ENCODE data around the gene MINPP1. TPM values are rescaled to one million over a fixed set of nuclear protein-coding genes. Genes with fewer than 3 reads are reported as not detected.

MINPP1 gene
- polyA plus RNA-seq, 1 of the 3 experiments (the other 2 are of a cell fraction), result 23.7 TPM

DNA sequence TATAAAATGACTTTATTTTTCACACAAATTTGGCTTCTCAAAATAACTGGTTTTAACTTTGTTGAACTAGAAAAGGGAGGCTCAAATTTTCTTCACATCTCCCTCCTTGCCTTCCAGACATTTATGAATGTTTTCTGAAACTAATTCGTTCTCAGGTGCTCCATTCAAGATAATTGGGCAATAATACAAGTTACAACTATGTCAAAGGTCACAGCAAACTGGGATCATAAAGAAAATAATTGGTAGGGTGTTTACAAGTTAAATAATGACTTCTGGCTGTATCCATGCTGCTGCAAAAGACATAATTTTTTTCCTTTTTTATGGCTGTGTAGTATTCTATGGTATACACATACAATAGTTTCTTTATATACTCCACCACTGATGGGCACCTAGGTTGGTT, 75.3 kb downstream of the MINPP1 start:
- POLR2A ChIA-PET, result no interaction called here

DNA sequence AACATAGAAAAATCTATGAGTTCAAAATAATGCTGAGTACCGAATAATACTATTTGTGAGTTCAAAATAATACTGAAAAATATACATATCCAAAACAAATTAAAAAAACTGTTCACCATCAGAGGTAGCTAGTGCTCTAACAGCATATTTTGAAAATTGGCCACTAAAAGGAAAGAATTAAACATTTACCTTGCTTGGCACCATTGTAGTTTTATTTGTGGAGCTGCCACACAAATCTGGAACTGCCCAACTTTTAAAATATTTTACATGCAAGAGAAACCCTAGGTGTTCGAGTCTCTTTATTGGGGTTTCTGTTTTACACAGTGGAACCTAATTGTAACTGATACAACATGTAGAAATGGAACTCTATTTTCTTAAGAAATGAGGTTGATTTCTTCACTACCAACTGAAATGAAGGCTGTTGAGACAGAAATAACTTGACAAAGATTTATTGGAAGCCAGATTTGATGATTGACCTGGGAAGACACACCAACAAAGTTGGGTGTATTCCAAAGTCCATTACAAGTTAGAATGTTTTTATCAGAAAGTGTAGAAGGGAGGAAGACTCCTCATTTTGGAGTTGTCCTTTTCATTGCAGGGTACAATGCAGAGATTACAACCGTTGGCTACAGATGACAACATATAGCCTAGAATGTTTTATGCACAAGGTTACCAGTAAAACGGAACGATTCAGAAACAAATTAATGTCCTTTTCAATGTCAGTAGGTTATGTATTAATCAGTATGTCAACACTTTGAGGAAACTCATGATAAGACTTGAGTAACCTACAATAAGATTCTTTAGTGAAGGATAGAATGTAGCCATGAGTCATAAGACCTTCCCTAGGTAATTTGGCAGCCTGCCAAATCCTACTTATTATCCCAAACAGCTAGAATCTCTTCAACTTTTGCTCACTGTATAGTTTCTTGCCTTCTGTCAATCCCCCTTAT, 81.1 kb downstream of the MINPP1 start:
- CTCF ChIA-PET, result interaction anchor here (0.6 kb wide), 1 partner anchor 978 kb away, joined by 3 read pairs; no protein-coding TSS in a partner anchor
- H4K20me1 ChIP-seq (ENCODE audit: insufficient read depth), result no peaks in the 10 kb centered on the region
- POLR2A ChIA-PET, result no interaction called here
- 66% methylated on average over 5 of the region's 5 CpGs for WGBS (ENCODE audit: low lambda C conversion rate)
- H3K27me3 ChIP-seq (ENCODE audit: insufficient read depth), result no peaks in the 10 kb centered on the region
- no peak overlapping the region for H3K4me2 ChIP-seq
- H3K79me2 ChIP-seq (ENCODE audit: insufficient read depth), result no peaks in the 10 kb centered on the region
- H3K36me3 ChIP-seq (replicated peaks in 1 of 2; ENCODE audit: control insufficient read depth in 1 of 2, insufficient read depth in 2 of 2, low read length in 1 of 2), result no peaks in the 10 kb centered on the region
- H3K4me1 ChIP-seq (ENCODE audit: control insufficient read depth in 1 of 2, insufficient read depth in 2 of 2, low read depth in 1 of 2, low read length in 1 of 2), result peaks cover 0 to 3% of the 10 kb centered on the region in 2 experiments; a peak in 1 of 4 replicates
- no peak overlapping the region for H3K9ac ChIP-seq
- no peak for DNase-seq
- no peaks in the 10 kb centered on the region for H3K9me2 ChIP-seq
- no peak overlapping the region for H2AFZ ChIP-seq (ENCODE audit: low read depth)
- H3K27ac ChIP-seq (ENCODE audit: low read depth in 2 of 2, low read length in 1 of 2), result no peak overlapping the region
- no peaks in the 10 kb centered on the region for H3K9me3 ChIP-seq
- no peaks in the 10 kb centered on the region for H3F3A ChIP-seq (replicated peaks; ENCODE audit: insufficient read depth)
- no peak overlapping the region for H3K4me3 ChIP-seq (ENCODE audit: low read depth in 2 of 2, low read length in 1 of 2)
- TF ChIP-seq, protein P1, sequence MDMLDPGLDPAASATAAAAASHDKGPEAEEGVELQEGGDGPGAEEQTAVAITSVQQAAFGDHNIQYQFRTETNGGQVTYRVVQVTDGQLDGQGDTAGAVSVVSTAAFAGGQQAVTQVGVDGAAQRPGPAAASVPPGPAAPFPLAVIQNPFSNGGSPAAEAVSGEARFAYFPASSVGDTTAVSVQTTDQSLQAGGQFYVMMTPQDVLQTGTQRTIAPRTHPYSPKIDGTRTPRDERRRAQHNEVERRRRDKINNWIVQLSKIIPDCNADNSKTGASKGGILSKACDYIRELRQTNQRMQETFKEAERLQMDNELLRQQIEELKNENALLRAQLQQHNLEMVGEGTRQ (IDR thresholded peaks at IDR 0.05; ENCODE audit: borderline replicate concordance, low read depth, low read length), result no peak
- TF ChIP-seq GATA2 (CRISPR knock-in tag; IDR thresholded peaks at IDR 0.05) (no peak), NFIC (IDR thresholded peaks at IDR 0.05; ENCODE audit: borderline replicate concordance) (peak; percentile 78; the same call in 1 of the 2 replicates), MEF2A (IDR thresholded peaks at IDR 0.05; ENCODE audit: borderline replicate concordance, low read depth) (no peak), POLR2AphosphoS5 (IDR thresholded peaks at IDR 0.05; ENCODE audit: low read depth, low read length) (no peak), YY1 (IDR thresholded peaks at IDR 0.05; ENCODE audit: low read depth) (no peak), CHD2 (IDR thresholded peaks at IDR 0.05; ENCODE audit: low read length, partially characterized antibody) (no peak), RXRA (IDR thresholded peaks at IDR 0.05; ENCODE audit: borderline replicate concordance, low read depth) (no peak), FOXJ3 (CRISPR knock-in tag; IDR thresholded peaks at IDR 0.05) (no peak), TCF12 (IDR thresholded peaks at IDR 0.05) (no peak), NRF1 (IDR thresholded peaks at IDR 0.05; ENCODE audit: low read depth, low read length) (no peak)
- TF ChIP-seq, protein P2, sequence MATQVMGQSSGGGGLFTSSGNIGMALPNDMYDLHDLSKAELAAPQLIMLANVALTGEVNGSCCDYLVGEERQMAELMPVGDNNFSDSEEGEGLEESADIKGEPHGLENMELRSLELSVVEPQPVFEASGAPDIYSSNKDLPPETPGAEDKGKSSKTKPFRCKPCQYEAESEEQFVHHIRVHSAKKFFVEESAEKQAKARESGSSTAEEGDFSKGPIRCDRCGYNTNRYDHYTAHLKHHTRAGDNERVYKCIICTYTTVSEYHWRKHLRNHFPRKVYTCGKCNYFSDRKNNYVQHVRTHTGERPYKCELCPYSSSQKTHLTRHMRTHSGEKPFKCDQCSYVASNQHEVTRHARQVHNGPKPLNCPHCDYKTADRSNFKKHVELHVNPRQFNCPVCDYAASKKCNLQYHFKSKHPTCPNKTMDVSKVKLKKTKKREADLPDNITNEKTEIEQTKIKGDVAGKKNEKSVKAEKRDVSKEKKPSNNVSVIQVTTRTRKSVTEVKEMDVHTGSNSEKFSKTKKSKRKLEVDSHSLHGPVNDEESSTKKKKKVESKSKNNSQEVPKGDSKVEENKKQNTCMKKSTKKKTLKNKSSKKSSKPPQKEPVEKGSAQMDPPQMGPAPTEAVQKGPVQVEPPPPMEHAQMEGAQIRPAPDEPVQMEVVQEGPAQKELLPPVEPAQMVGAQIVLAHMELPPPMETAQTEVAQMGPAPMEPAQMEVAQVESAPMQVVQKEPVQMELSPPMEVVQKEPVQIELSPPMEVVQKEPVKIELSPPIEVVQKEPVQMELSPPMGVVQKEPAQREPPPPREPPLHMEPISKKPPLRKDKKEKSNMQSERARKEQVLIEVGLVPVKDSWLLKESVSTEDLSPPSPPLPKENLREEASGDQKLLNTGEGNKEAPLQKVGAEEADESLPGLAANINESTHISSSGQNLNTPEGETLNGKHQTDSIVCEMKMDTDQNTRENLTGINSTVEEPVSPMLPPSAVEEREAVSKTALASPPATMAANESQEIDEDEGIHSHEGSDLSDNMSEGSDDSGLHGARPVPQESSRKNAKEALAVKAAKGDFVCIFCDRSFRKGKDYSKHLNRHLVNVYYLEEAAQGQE (IDR thresholded peaks at IDR 0.05; ENCODE audit: low read depth, low read length), result no peak
- TF ChIP-seq, protein P3, sequence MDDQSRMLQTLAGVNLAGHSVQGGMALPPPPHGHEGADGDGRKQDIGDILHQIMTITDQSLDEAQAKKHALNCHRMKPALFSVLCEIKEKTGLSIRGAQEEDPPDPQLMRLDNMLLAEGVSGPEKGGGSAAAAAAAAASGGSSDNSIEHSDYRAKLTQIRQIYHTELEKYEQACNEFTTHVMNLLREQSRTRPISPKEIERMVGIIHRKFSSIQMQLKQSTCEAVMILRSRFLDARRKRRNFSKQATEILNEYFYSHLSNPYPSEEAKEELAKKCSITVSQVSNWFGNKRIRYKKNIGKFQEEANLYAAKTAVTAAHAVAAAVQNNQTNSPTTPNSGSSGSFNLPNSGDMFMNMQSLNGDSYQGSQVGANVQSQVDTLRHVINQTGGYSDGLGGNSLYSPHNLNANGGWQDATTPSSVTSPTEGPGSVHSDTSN (IDR thresholded peaks at IDR 0.05), result peak; percentile 53

More for the DNA sequence above, 75.3 kb downstream of the MINPP1 start:
- H4K20me1 ChIP-seq (ENCODE audit: insufficient read depth), result no peaks in the 10 kb centered on the region
- peaks cover 0 to 3% of the 10 kb centered on the region in 2 experiments; a peak in 1 of 4 replicates for H3K4me1 ChIP-seq (ENCODE audit: control insufficient read depth in 1 of 2, insufficient read depth in 2 of 2, low read depth in 1 of 2, low read length in 1 of 2)
- H3K9ac ChIP-seq, result no peak overlapping the region
- H2AFZ ChIP-seq (ENCODE audit: low read depth), result no peak overlapping the region
- TF ChIP-seq FOXJ3 (CRISPR knock-in tag; IDR thresholded peaks at IDR 0.05), result no peak
- TF ChIP-seq, protein P2 (IDR thresholded peaks at IDR 0.05; ENCODE audit: low read depth, low read length), result no peak
- no peak for TF ChIP-seq ELF1 (IDR thresholded peaks at IDR 0.05)
- no peak for TF ChIP-seq SIN3A (IDR thresholded peaks at IDR 0.05; ENCODE audit: borderline replicate concordance, low read depth, low read length)
- no peaks in the 10 kb centered on the region for H3K36me3 ChIP-seq (replicated peaks in 1 of 2; ENCODE audit: control insufficient read depth in 1 of 2, insufficient read depth in 2 of 2, low read length in 1 of 2)
- 58% methylated on average over 1 of the region's 1 CpG for WGBS (ENCODE audit: low lambda C conversion rate)
- DNase-seq, result no peak
- H3K9me2 ChIP-seq, result no peaks in the 10 kb centered on the region
- H3K79me2 ChIP-seq (ENCODE audit: insufficient read depth), result no peaks in the 10 kb centered on the region
- H3K4me3 ChIP-seq (ENCODE audit: low read depth in 2 of 2, low read length in 1 of 2), result no peak overlapping the region
- H3K27me3 ChIP-seq (ENCODE audit: insufficient read depth), result no peaks in the 10 kb centered on the region
- CTCF ChIA-PET, result no interaction called here
- H3F3A ChIP-seq (replicated peaks; ENCODE audit: insufficient read depth), result no peaks in the 10 kb centered on the region
- H3K4me2 ChIP-seq, result no peak overlapping the region
- no peak overlapping the region for H3K27ac ChIP-seq (ENCODE audit: low read depth in 2 of 2, low read length in 1 of 2)
- no peaks in the 10 kb centered on the region for H3K9me3 ChIP-seq

Measured in SK-N-SH (cell line).